ENCODE results near the gene VPS18. TPM values are rescaled to one million over a fixed set of nuclear protein-coding genes. Genes with fewer than 3 reads are reported as not detected.

VPS18 gene
- total RNA-seq, 1 experiment from 2014 or later: 13.3 TPM

GRCh38 chr15:40936709-40937666 lies 42.7 kb downstream of the VPS18 start:
- no peak for DNase-seq (ENCODE audit: low spot score)

GRCh38 chr15:40937762-40938535 lies 43.7 kb downstream of the VPS18 start:
- DNase-seq (ENCODE audit: low spot score): peak; percentile 73

- DNase-seq (ENCODE audit: low spot score): no peak
Measured at GRCh38 chr15:40938536-40938870, 44.3 kb downstream of the VPS18 start.

GRCh38 chr15:40940296-40940801 lies 46.1 kb downstream of the VPS18 start:
- no peak for DNase-seq (ENCODE audit: low spot score)

- DNase-seq (ENCODE audit: low spot score): no peak
Measured at GRCh38 chr15:40941068-40941527, 46.8 kb downstream of the VPS18 start.

DNA sequence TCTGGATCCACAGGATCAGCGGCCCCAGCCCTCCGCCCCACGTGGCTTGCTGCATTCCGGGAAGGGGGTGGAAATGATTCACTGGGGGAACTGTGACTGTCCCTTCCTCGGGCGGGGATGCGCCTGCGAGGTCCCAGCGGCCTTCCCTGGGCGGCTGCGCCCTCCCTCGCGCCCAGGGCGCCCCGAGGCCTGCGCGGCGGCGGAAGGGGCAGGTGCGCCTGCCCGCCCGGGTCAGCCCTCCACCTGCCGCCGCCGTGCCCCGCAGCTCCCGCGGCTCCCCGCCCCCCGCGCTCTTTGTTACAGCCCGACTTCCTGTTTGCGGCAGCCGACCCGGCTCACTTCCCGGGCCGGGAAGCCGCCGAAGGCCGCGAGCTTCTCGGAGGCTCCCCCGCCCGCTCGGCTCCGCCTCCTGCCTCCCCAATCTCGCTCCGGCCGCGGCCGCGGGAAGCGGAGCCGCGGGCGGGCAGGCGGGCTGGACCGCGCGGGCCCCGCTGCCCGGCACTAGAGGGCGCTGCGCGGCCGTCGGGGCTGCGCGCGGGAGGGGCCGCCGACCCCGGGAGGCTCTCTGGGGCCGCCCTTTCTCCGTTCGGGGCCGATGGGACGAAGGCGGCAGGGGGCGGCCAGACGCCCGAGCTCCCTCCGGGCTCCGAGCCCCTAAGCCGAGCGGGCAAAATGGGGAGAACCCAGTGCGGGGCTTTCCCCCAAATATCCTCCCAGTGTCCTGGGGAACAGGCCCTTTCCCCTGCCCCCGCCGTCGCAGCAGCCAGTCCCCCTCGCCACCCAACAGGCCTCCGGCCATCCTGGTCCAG lies 47.5 kb downstream of the VPS18 start:
- DNase-seq (ENCODE audit: low spot score): peak; percentile 53

- no peak for DNase-seq (ENCODE audit: low spot score)
Measured at GRCh38 chr15:40942337-40942854, 48.1 kb downstream of the VPS18 start.

- no peak for DNase-seq (ENCODE audit: low spot score)
Measured at GRCh38 chr15:40942878-40943277, 48.6 kb downstream of the VPS18 start.

DNA sequence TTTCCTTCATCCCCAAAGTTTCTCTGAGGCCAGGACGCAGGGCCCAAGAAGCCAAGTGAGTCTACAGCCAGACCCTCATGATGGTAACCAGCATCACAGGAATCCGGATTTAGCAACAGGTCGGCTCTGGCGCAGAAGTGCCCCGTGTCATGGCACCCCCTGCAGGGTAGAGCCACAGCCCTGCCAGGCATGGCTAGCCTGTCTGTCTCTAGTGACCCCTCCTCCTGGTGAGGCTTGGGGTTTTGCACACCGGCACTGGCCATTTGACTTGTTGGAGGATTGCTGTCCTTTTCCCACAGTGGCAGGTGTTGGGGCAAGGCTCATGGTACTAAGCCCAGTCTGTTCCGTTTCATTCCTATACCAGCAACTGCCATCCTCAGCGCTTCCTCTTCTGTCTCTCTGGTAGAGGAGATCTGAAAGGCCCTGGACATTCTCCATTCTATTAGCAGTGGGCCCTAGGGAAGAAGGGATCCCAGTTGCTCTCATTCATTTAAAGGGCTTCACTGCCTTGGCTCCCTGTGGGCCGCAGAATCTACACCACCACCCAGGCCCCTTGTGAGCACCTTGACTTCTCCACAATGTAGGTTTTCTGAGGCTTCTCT lies 49.6 kb downstream of the VPS18 start:
- DNase-seq (ENCODE audit: low spot score): no peak

- no peak for DNase-seq (ENCODE audit: low spot score)
Measured at GRCh38 chr15:40944510-40945296, 50.5 kb downstream of the VPS18 start.

DNA sequence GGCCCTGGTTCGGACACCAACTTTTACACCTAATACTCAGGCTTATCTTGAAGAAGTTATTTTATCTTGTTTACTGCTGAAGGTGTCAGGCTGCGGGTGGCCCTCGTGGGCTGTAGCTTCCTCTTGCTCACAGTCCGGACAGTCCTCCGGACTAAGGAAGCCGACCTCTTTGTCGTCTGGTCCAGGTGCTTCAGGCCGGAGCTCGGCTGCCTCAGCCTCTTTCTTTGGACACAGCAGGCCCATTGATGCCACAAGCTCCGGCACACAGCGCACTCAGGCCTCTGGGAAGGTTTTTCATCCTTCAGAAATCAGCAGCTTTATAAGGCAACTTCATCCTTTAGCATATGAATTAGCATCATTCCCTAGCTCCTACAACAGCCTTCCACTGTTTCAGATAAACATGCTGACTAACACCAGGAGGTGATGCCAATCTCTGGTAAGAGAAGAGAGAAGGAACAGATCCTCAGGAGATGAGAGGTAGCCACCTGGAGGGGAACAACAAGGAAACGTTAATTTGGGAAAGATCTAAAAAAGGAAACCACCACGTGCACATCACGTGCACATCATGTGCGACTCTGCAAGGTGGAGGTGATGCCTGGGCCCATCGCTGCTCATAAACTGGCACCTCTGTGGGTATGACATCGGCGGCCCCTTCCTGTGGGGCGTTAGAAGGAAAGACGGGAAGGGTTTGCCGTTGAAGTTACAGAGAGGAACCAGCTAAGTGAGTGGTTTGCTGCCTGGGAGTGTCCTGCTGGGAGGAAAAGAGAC lies 54.6 kb downstream of the VPS18 start:
- no peak for DNase-seq (ENCODE audit: low spot score)

- DNase-seq (ENCODE audit: low spot score): no peak
Measured at GRCh38 chr15:40949756-40950207, 55.5 kb downstream of the VPS18 start.

GRCh38 chr15:40951764-40952163 lies 57.5 kb downstream of the VPS18 start:
- no peak for DNase-seq (ENCODE audit: low spot score)

DNA sequence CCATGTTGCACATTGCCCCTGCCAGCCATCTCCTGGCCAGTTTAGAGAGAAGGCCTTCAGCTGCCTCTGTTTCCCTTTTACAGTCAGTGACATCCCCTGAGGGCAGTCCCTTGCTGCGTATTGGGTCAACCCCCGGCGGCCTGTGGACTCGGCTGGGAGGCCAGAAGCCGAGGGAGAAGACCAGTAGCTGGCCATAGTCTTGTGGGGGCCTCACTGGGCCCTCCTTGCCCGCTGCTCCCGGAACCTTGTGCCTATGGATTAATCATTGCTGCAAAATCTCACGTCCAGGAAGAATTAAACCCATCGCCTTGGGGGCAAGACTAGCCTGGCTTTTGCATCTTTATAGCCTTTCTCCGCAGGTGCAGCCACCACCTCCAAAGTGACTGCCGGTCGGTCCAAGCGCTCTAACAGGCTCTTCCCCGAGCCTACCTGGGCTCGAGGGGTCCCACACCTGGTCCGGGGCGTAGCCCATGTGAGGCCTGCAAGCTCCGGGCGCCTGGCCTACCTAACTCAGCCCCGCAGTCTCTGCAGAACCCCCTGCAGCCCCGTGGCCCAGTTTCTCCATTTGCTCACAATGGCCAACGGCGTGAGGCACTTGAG lies 58.2 kb downstream of the VPS18 start:
- no peak for DNase-seq (ENCODE audit: low spot score)

GRCh38 chr15:40952901-40953712 lies 58.9 kb downstream of the VPS18 start, which contains the start of gene CHAC1:
Gene CHAC1, plus strand, starts transcription at chr15:40953471. Its CDS starts 113 bp downstream, at chr15:40953584.
- DNase-seq (ENCODE audit: low spot score): peak; percentile 96

Data from H4 (cell line).